ENCODE data around the gene SC5D.

DNA sequence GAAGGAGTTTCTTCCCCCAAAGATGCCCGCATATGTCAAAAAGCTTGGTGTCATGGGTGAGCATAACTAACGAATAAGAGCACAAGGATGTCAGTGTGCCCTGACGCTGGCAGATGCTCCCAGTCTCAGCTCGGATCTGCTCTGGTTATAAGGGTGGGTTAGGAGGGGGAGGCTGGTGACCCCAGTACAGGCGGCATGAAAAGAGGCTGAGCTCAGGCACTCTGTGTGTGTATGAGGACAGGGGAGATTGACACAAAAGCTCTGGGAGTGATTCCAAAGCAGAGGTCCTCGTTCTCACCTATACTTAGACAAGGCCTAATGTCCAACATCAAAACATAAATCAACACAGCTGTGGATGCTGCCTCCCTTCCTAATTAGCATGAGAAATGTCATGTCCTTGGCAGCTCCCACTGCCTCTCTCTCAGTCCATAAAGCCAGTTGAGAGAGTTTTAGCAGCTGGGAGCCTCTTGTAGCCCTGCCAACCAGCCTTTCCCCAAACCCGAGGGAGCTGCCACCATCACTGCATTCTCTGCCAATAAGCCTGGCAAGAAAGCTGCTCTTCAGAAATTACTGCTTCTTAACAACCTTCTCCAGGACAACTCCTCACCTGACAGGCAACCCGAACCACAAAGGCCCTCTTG is 59.8 kb downstream of the SC5D start:
- TF ChIP-seq CTCF (IDR thresholded peaks at IDR 0.05; ENCODE audit: insufficient read depth, low read length) (no peak), POLR2AphosphoS5 (IDR thresholded peaks at IDR 0.05; ENCODE audit: low read depth) (no peak), SPI1 (IDR thresholded peaks at IDR 0.05; ENCODE audit: borderline replicate concordance, low read depth) (no peak)
- TF ChIP-seq, protein P1, sequence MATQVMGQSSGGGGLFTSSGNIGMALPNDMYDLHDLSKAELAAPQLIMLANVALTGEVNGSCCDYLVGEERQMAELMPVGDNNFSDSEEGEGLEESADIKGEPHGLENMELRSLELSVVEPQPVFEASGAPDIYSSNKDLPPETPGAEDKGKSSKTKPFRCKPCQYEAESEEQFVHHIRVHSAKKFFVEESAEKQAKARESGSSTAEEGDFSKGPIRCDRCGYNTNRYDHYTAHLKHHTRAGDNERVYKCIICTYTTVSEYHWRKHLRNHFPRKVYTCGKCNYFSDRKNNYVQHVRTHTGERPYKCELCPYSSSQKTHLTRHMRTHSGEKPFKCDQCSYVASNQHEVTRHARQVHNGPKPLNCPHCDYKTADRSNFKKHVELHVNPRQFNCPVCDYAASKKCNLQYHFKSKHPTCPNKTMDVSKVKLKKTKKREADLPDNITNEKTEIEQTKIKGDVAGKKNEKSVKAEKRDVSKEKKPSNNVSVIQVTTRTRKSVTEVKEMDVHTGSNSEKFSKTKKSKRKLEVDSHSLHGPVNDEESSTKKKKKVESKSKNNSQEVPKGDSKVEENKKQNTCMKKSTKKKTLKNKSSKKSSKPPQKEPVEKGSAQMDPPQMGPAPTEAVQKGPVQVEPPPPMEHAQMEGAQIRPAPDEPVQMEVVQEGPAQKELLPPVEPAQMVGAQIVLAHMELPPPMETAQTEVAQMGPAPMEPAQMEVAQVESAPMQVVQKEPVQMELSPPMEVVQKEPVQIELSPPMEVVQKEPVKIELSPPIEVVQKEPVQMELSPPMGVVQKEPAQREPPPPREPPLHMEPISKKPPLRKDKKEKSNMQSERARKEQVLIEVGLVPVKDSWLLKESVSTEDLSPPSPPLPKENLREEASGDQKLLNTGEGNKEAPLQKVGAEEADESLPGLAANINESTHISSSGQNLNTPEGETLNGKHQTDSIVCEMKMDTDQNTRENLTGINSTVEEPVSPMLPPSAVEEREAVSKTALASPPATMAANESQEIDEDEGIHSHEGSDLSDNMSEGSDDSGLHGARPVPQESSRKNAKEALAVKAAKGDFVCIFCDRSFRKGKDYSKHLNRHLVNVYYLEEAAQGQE (IDR thresholded peaks at IDR 0.05; ENCODE audit: insufficient replicate concordance, low read depth): no peak

All from HL-60 (cell line).